HL-60 (cell line): ENCODE results near the gene PTPN23.

Experiments
- DNase-seq, 2 experiments: peaks; one replicate each; pipeline ENCODE4 v3.0.0-alpha.2; 2010 to 2020; ENCODE audit warnings: low read depth in 1 of 2, low spot score in 1 of 2
- H3K27ac ChIP-seq: fragments of 250-450 bp; sonication (Bioruptor Pico); replicated peaks from 2 replicates; pipeline ENCODE4 v1.5.1; 2020; ENCODE audit warnings: mild to moderate bottlenecking, moderate library complexity
- H3K27me3 ChIP-seq: fragments of 250-450 bp; sonication (Bioruptor Pico); 2 replicates; pipeline ENCODE4 v1.5.1; 2021; ENCODE audit warnings: mild to moderate bottlenecking, moderate library complexity; ENCODE audit not compliant: insufficient read depth, poor library complexity, severe bottlenecking
- H3K4me3 ChIP-seq: replicated peaks from 2 replicates; pipeline ENCODE4 v1.5.1; 2011; ENCODE audit warnings: mild to moderate bottlenecking, control low read depth, low read length; ENCODE audit not compliant: insufficient read depth
- CTCF ChIP-seq: IDR thresholded peaks from one replicate; pipeline ENCODE4 v1.5.1; 2011; ENCODE audit warnings: low read length, control low read depth, inconsistent platforms; ENCODE audit not compliant: insufficient read depth
- GABPA ChIP-seq: IDR thresholded peaks from 2 replicates; pipeline ENCODE4 v1.6.1; 2012; ENCODE audit warnings: low read depth
- POLR2AphosphoS5 ChIP-seq: IDR thresholded peaks from 2 replicates; pipeline ENCODE4 v1.6.1; 2012; ENCODE audit warnings: low read depth
- REST ChIP-seq: IDR thresholded peaks from 2 replicates; pipeline ENCODE4 v1.6.1; 2012; ENCODE audit warnings: low read depth; ENCODE audit not compliant: insufficient replicate concordance
- SPI1 ChIP-seq: IDR thresholded peaks from 2 replicates; pipeline ENCODE4 v1.6.1; 2012; ENCODE audit warnings: low read depth, mild to moderate bottlenecking, borderline replicate concordance

The PTPN23 gene

GRCh38 chr3:47412453-47412756 is 31.6 kb downstream of the PTPN23 start:
- TF ChIP-seq GABPA = no peak
- peak; percentile 26; the same call in 1 of the 2 replicates for TF ChIP-seq POLR2AphosphoS5
- H3K4me3 ChIP-seq = no peak overlapping the region
- no peak for DNase-seq
- H3K27me3 ChIP-seq = no peaks in the 10 kb centered on the region
- H3K27ac ChIP-seq = no peak overlapping the region

- DNase-seq = no peak
- Histone ChIP-seq H3K4me3 (no peak overlapping the region), H3K27ac (no peak overlapping the region), H3K27me3 (no peaks in the 10 kb centered on the region)
- TF ChIP-seq POLR2AphosphoS5 (no peak), CTCF (no peak), REST (no peak), SPI1 (no peak), GABPA (no peak)
These were observed 32.2 kb downstream of the PTPN23 start for GRCh38 chr3:47412842-47413520.

GRCh38 chr3:47413751-47414150 is 32.9 kb downstream of the PTPN23 start:
- TF ChIP-seq REST (no peak), GABPA (no peak), POLR2AphosphoS5 (no peak), SPI1 (no peak), CTCF (no peak)
- Histone ChIP-seq H3K27me3 (no peaks in the 10 kb centered on the region), H3K4me3 (no peak overlapping the region), H3K27ac (no peak overlapping the region)
- DNase-seq = no peak

- no peak overlapping the region for H3K27ac ChIP-seq
- TF ChIP-seq REST = no peak
- TF ChIP-seq POLR2AphosphoS5 = no peak
- TF ChIP-seq CTCF = no peak
- TF ChIP-seq GABPA = no peak
- no peak for TF ChIP-seq SPI1
- no peak overlapping the region for H3K4me3 ChIP-seq
- DNase-seq = no peak
- no peaks in the 10 kb centered on the region for H3K27me3 ChIP-seq
These were observed 33.3 kb downstream of the PTPN23 start for GRCh38 chr3:47414161-47414564.
